Measurements from ENCODE around the gene WWOX.

Gene WWOX

DNA sequence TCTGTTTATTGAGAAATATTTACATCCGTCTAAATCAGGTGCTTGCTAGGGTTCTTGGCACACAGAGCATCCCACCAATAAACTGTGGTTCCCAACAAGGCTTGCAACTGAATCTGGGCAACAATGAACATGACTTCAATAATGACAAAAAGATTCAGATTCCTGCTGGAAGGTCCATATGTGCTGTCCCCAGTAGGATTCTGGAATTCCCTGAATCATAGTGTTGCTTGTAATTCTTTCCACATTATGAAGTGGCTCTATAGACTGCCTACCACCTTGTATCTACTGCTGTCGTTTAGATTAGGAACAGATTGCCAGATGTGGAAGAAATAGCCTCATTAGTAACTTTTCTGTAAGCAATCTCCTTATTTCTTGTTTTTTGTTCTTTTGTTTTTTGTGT lies 265.9 kb downstream of the WWOX start:
- no peak for DNase-seq

DNA sequence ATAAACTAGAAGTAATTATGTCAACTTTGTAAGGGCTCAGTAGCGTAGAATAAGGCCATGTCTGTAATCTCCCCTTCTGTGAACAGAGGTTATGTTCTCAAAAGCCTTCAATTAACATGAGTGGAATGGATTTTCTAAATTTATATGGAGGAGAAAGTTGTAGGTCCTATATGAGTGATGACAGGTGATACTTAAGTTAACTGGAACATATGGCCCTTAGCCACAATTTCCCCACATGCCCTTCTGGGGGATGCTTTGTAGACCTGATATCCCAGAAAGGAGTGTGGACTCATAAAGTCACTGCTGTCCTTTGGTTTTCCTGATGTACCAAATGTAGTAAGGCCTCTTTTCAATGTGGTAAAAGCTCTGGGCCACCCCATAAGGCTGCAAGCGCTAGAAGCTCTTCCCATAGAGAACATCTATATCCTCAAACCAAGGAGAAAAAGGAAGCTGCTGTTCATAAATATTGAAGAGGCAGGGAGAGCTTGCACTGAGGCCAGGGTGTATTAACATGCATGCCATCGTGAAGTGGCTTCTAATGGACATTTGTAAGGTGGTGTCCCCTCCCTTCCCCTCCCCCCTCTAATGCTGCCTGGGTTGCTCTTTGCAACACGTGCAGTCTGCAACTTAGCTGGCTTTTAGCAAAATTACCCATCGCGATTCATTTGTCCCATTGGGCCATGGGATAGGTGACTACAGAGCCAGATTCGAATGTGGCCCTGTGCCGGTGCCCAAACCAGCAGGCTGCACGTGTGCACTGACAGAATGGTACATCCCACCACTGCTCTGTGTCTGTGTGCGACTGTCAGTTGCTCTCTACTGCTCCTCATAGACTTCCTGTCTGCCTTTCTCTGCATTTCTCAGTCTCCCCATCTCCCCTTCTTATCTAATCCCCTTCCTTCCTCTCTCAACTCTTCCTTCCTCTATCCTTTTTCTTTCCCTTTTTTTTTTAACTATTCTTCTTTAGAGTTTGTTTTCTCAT lies 269.0 kb downstream of the WWOX start:
- DNase-seq, result no peak

DNA sequence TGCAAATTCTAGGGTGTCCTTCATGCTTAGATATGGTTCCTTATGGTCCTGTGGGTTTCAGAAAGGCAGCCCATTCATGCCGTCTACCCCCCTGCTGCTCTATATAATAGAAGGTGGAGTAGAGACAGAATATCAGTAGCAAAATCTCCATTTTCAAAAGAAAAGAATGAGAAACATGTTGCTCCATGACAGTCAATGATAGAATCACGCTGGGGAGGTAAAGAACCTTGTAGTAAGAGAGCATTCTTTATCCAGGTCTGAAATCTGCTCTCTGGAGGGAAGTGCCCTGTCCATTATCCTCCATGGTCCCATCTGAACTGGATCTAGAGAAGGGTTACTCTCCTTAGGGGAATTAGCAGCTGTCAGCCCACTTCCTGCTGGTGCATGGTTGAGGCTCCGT lies 272.8 kb downstream of the WWOX start:
- no peak for DNase-seq

DNA sequence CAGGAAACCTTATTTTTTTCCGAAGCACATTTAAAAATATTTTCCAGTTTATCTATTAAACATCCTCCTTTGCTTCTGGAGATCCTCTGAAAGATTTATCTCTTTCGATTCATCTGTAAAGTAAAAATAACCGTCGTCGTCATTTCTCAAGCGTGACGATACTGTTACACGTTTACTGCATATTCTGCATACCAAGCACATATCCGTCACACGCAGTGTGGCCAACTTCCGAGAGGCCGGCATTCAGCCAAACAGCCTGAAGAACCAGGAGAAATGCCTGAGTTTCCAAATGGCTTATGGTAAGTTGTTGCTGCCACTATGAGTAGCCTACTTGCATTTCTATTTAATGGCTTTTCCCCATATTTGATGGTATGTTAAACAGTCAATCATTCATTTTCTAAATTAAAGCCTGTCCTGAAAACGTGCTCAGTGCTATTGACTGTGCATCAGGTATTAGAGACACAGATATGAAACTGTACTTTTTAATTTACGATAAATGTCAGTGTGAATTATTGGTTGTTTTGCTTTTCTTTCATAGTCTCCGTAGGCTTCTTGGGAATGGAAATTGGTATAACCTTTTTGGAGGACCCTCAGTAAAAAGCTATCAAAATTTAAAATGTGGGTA lies 275.7 kb downstream of the WWOX start:
- no peak for DNase-seq

DNA sequence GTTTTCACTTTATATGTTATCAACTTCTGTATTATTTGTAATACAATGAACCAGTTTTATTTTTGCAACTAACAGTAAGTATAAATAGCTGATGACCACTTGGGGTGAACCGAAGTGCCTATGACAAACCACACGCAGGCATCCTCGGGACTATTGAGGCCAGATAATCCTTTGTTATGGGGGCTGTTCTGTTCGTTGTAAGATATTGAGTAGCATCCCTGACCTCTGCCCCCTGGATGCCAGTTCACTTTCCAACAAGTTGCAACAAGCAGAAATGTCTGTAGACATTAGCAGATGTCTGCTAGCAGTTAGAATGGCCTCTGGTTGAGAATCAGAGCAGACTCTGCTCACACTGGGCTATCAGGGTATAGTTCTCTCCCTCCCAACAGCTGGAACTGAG lies 277.0 kb downstream of the WWOX start:
- no peak for DNase-seq

DNA sequence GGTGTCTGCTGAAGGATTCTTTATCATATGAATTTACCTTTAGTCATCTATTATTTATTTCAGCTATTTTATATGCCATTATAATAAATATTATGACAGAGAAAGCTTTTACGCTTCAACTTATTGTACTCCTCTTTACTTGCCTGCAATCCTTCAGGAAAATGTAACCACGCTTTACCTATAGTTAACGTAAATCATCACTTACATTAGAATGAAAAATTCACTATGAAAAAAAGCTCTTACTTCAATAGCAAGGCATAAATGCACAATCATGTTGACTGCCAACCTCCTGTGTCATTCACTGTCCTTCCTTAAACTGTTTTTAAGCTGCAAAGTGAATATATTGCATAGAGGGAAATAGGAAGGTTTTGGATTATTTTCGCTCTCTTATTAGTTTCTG lies 277.9 kb downstream of the WWOX start:
- DNase-seq, result no peak

DNA sequence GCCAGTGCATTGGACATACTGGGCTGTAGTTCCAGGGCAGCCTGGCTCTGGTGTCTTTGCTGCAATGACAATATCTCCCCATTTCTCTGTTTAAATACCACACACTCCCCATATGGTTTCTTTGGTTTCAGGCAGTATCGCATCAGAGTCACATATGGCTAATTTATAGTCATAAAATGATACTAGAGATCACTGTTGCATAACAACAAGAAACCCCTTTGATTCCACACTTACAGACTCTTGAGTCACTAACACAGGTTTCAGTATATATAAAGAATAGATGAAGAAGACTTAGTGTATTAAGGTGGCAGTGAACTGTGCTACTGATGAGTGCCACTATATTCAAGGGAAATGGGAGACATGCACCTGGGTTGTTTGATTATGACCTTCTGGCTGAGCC lies 281.6 kb downstream of the WWOX start:
- no peak for DNase-seq

DNA sequence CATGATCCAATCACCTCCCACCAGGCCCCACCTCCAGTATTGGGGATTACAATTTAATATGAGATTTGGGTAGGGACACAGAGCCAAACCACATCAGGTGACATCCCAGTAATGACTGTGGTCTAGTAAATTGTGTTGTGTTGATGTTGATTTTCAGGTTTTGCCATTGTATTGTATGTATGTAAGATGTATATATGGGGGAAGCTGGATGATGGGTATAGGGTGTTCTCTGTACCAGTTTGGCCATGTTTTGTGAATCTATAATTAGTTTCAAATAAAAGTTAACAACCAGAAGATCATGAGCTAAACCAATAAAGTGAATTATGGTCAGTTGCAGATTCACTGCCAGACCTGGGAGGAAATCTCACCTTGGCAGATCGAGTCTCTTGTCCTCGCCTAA lies 283.7 kb downstream of the WWOX start:
- no peak for DNase-seq

DNA sequence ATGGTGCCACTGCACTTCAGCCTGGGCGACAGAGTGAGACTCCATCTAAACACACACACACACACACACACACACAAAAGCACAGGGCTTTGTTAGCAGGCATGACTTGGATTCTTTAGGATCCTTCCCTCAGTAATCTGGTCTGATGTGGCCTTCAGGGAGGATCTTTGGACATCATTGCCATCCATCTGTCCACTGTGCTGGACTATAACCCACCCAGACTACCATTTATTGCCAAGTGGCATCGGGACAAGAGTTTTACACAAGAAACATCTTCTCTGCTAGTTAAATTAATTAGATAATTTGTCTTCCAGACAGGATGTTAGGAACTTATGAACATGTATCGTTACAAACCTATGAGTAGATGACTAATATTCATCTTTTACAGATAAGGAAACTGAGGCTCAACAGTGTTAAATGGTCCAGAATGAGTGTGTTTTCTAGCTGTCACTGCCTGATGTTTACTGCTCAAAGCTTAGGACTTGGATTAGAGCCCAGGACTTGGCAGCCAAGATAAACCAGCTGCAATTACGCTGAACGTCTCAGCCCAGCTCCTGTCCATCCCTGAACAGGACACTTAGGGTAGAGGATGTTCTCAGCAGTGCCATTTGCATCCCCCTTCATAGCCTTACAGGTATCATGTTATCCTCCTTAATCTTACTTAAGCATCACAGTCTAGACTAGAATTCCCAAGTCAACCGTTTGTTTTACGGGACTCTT lies 285.8 kb downstream of the WWOX start:
- no peak for DNase-seq

DNA sequence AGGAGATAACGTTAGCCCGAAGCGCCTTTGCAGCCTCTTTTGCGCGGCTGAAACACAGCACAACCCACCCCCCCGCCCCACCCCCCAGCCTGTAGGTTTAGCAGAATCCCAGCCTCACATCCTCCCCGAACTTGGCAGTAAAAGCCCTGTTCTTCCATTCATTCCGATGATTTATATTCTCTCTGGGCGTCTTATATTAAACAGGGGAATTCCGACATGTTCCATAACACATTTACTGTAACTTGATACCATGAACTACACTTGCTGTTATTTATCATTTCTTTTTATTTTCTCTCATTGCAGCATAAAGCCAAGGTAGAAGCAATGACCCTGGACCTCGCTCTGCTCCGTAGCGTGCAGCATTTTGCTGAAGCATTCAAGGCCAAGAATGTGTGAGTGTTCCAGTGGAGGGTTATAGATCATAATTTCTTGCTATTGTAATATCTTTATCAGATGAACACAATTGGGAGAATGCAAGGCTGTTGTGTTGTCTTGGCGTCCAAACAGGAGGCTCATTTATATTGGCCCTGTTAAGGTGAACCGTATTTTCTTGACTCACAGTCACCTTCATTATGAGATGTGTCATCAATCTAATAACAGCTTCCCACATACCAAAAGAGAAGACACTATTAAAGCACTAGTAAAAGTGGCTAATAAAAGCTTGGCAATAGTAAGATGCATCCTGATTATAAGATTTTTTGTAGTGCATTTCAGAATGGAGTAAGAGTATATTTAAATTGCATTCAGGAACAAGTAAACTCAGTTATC lies 287.3 kb downstream of the WWOX start:
- no peak for DNase-seq

DNA sequence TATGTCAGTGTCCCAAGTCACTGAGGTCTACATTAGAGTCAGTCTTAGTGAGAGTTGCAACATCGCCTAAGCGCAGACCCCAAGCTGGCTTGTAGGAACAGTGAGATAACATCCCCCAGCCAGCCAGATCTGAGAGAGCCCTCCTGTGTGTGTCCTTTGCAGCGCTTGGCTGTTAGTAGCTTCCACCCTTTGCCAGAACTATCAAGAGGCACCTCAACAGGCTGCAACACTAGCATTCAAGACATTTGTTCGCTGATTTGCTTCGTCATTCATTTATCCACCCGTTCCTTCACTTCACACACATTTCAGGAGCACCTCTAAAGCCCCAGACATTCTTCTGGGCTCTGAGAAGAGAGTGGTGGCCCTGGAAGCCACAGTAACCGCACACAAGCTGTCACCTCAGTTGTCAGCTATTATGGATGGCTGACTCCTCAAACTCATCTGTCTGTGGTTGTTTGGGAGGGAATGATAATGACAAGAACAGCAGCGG lies 289.6 kb downstream of the WWOX start:
- no peak for DNase-seq

DNA sequence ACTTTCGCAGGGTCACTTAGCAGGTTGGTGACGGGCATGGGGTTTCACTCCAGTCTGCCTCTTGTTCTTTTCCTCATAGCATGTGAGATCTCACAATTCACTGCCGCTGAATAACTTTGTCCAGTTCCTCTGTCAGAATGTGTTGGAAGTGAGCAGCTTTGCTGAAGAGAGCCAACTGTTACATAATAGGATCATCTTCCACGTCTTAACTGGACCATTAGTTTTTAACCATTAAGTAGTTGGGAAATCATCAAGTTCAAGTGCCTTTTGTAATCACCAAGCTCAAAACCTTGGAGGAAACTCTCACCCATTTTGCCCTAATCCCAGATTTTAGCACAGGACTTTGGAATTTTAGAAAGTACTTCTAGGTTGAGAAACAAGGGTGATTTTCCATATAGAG lies 290.6 kb downstream of the WWOX start:
- DNase-seq, result no peak

DNA sequence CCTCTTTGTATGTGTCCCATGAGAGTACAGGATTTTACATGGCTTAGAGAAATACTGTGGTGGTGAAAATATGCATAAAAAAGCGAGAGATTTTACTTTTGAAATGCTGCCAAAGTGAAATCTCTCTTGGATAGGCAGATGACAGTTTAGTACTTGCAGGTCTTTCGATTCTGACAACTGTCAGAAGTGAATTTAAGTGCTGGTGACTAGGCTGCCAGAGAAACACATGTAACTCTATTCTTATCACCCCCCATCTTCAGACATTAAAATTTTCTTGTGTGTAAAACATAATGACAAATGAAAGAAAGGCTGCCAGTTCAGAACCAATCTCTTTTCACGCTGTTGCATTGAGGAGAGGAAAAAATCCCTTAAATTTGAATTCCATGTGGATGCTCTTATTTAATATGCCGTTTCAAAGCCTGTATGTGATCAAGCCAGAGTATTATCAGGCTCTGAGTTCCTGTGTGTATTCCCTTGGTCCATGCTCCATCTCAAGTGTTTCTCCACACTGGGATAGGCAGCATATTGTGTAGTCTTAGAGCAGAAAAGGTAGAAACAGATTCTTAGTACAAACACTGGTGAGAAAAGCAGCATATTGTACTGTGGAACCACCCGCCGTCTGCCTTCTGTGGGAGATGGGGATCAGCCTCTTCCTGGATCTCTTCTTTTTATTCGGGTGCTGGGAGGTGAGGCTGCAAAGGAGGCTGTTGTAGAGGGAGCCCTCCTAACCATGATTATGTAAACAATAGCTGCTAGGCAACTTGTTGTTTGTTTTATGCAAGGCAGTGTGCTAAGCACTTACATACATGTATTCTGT lies 291.3 kb downstream of the WWOX start:
- DNase-seq, result no peak

DNA sequence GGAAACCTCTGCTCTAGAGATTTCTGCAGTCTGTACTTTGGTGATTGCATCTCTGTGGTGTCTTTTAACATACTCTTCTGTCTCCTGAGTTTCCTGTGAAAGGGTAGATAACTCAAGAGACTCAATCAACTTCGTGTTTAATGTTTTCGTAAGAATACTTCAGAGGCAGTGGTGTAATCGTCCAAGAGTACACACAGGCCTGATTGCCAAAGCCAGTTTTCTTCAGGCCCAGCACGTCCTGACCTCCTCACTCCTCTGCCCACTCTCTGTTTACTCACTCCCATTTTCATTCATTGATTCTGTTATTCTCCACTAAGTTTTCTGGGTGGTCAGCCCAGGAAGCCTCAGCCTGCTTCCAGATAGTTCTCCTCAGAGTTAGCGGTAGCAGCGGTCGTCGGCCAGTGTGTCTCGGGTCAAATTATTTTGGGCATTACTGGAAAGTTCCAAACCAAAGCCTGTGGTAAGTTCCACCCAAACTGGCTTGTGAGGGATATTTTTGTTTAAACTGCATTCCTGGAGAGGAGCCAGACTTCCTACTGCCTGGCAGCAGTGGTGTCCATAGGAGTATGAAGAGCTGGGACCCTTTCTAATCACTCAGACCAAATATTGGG lies 293.2 kb downstream of the WWOX start:
- no peak for DNase-seq

DNA sequence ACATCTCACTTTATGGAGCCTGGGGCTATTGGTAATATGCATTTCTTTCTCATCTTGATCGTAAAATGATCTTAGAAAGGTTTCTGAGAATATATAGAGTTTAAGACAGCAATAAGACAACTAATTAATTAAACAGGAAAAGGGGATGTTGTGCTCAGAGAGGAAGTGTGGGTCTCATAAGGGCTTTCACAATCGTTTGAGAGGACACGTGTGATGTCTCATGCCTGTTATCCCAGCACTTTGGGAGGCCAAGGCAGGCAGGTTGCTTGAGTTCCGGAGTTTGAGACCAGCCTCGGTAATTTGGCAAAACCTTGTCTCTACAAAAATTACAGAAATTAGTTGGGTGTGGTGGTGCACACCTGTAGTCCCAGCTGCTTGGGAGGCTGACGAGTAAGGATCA lies 295.6 kb downstream of the WWOX start:
- no peak for DNase-seq

DNA sequence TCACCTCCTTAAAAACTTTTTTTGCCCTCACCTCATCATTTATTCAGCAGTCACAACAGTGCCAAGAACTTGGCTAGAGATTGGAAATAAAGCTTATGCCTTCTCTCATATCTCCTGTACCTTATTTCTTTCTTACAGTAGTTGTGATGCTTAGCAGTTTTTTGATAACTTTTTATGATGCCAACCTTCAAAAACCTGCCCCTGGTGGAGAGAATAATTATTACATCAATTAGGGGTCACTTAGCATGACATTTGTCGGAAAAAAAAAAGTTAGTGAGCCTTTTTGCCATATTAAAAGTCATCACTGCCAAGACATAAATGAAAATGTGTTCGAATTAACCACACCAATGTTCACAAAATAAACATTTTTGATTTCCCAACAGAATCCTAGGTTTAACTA lies 296.6 kb downstream of the WWOX start:
- no peak for DNase-seq

DNA sequence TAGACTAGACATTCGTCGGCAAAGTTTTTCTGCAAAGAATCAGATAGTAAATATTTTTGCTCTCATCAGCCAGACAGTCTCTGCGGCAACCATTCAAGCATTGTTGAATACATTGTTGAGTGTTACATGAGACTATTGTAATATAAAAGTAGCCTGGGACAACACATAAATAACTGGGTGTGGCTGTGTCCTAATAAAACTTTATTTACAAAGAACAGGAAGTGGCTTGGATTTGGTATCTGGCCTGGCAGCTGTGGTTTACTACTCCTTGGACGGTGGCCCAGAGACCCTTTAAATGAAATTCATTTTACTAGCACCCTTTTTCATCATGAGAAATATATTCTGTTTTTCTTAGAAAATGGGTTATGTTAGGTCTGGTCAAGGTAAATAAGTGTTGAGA lies 297.2 kb downstream of the WWOX start:
- DNase-seq, result no peak

DNA sequence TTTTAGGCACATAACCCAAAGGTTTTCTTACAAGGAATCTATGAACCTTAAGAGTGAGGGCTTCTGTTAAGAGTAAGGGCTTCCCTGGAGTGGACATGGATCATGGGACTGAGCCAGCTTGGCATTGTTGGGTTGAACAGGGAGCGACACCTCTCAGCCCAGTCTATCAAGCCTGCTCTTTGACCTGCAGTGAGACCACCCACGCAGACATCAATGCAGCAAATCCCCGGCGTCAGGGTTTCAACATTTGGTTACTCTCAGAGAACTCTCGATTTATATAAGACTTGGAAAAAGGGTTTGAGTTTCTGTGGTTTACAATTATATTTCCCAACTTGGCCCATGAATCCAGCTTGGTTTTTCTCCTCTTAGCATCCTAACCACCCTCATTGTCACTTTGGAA lies 299.9 kb downstream of the WWOX start:
- no peak for DNase-seq

DNA sequence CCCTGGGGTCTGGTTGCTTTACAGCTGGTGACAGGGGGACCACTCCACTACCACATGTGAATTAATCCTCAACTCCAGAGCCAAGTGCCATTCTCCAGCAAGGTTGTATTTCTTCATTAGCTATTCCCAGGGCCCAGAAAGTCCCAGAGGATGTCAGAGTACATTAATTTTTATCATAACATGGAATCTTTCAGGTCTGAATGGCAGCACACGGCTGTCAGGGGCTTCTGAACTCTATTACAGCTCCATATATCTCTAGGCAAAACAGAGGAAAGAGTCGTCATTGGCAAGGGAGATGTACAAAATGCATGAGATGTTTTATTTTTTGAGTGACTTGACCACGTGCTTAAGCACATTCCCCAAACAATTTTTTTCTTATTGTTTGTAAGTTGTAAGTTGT lies 303.4 kb downstream of the WWOX start:
- no peak for DNase-seq

DNA sequence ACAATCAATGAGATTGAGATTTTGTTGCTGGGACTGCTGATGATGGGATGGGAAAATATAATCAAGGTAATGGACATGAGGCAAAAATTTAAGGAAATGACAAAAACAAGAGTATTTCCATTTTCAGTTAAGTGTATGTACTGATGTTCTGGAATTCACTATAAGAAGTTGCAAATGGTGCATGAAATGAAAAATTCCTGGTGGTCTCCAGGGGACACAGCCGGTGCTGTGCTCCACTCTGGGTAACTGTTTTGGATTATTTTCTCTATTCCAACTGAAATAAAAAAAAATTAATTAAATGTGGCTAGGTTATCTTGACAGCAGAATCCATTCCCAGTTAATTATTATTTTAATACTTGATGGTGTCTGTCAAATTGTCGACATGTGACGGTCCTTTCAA lies 305.6 kb downstream of the WWOX start:
- no peak for DNase-seq

DNA sequence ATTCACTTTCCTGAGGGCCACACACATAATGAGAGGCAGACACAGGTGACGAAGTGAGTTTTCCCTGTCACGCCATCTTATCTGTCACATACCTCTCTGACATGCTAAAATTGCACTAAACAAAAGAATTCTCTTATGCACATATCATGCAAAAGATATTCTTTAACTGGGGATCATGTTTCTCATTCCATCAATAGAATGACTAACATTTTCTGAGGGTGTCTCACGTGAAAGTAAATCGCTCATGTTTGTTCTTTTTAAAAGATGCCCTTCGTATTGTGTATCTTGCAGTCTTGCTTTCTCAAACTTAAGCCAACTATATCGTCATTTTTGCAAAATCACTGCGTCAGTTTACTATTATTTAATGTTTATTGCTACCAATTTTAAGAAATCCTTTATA lies 306.4 kb downstream of the WWOX start:
- no peak for DNase-seq

DNA sequence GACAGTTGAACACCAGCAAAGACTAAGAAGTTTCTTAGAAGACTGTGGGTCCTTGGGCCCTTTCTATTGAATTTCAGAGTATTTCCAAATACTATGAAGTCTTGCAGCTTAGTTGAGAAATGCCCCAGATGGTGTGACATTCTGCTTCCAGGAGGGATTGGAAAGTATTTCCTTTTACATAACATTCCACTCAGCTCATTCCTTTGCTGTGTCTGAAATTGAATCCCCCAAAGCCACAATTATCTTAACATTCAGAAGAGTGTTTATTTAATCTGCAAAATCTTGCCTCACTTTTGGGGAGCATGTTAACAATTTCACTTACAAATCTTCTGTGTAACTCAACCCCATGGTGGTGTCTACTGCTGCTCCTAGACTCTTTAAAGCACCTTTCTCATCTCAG lies 307.7 kb downstream of the WWOX start:
- DNase-seq, result no peak

Measured in NK-92 treated with Interleukin-12 subunit alpha and Interleukin-12 subunit beta, amount 100 ng/mL, for 24 hours (cell line).